GM19025 (cell line): Measurements from ENCODE around the gene BRD3.

Experiments
- ATAC-seq: cut with Tn5 transposase; IDR thresholded peaks from one replicate; pipeline ENCODE4 v1.9.1; 2021; ENCODE audit warnings: mild to moderate bottlenecking, low read depth, moderate library complexity; ENCODE audit not compliant: unreplicated experiment

The BRD3 gene

GRCh38 chr9:134055981-134056461, 11.8 kb downstream of the BRD3 start:
- ATAC-seq = no peak

GRCh38 chr9:134054891-134055811, 12.7 kb downstream of the BRD3 start:
- ATAC-seq = no peak

GRCh38 chr9:134053941-134054761, 13.7 kb downstream of the BRD3 start:
- ATAC-seq = no peak

- ATAC-seq = no peak
Observed at GRCh38 chr9:134053401-134053871, 14.4 kb downstream of the BRD3 start.

GRCh38 chr9:134052941-134053340, 14.9 kb downstream of the BRD3 start:
- no peak for ATAC-seq

- no peak for ATAC-seq
Observed at GRCh38 chr9:134052491-134052890, 15.3 kb downstream of the BRD3 start.

GRCh38 chr9:134051319-134051718, 16.5 kb downstream of the BRD3 start:
- no peak for ATAC-seq

- ATAC-seq = no peak
Observed at GRCh38 chr9:134050726-134051125, 17.1 kb downstream of the BRD3 start.

GRCh38 chr9:134049772-134050588, 17.8 kb downstream of the BRD3 start:
- no peak for ATAC-seq

- ATAC-seq = no peak
Observed at GRCh38 chr9:134049236-134049635, 18.6 kb downstream of the BRD3 start.

GRCh38 chr9:134048582-134048968, 19.3 kb downstream of the BRD3 start:
- ATAC-seq = no peak

GRCh38 chr9:134047868-134048581, 19.8 kb downstream of the BRD3 start:
- no peak for ATAC-seq

GRCh38 chr9:134046894-134047681, 20.7 kb downstream of the BRD3 start:
- ATAC-seq = no peak

- no peak for ATAC-seq
Observed at GRCh38 chr9:134045841-134046544, 21.8 kb downstream of the BRD3 start.

GRCh38 chr9:134044944-134045343, 22.9 kb downstream of the BRD3 start:
- no peak for ATAC-seq

GRCh38 chr9:134043531-134043988, 24.3 kb downstream of the BRD3 start:
- ATAC-seq = no peak

GRCh38 chr9:134041649-134041962, 26.2 kb downstream of the BRD3 start:
- no peak for ATAC-seq
